Measurements from ENCODE around the gene TLE4. TPM values are rescaled to one million over a fixed set of nuclear protein-coding genes. Genes with fewer than 3 reads are reported as not detected.

Gene TLE4
- total and polyA plus RNA-seq, 2 donors from 2014 or later = 5.5 to 35.7 TPM

DNA sequence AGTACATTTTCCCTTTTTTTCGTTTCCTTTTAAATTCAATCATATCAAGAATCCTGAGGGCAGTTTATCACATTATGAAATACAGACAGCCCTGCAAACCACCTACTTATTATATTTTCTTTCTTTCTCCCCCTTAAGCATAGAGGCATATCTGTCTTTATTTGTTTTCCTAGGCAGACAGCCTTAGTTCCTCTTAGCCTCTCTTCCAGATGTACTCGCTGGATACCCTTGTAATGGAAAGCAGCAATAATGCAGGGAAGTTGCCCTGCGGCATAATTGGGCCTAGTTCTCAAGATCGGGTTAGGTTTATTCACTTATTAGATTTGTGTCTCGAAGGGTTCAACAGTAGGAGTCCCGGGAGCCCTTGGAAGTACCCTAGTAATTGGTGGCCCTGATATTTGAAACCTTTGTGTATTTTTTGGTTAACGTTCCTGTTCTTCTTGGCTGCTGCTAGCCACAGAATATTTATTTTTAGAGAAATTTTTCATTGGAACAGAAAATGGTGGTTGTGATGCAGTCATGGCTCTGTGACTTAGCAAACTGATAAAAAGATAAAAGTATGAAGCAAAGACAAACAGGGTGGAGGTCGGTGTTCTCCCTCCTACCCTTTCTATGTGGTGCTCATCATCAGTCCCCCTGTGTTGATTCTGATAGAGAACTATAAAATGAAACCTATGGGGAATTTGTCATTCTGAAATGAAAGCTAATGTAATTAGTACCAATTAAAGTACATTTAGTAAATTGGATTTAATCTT is 6.4 kb downstream of the TLE4 start:
- no peaks in the 10 kb centered on the region for H3K27me3 ChIP-seq (ENCODE audit: control insufficient read depth, insufficient read depth, low read length)
- no peaks in the 10 kb centered on the region for H3K9me3 ChIP-seq (ENCODE audit: control insufficient read depth in 2 of 3, insufficient read depth in 1 of 3, low read length in 3 of 3)
- TF ChIP-seq, protein P1, sequence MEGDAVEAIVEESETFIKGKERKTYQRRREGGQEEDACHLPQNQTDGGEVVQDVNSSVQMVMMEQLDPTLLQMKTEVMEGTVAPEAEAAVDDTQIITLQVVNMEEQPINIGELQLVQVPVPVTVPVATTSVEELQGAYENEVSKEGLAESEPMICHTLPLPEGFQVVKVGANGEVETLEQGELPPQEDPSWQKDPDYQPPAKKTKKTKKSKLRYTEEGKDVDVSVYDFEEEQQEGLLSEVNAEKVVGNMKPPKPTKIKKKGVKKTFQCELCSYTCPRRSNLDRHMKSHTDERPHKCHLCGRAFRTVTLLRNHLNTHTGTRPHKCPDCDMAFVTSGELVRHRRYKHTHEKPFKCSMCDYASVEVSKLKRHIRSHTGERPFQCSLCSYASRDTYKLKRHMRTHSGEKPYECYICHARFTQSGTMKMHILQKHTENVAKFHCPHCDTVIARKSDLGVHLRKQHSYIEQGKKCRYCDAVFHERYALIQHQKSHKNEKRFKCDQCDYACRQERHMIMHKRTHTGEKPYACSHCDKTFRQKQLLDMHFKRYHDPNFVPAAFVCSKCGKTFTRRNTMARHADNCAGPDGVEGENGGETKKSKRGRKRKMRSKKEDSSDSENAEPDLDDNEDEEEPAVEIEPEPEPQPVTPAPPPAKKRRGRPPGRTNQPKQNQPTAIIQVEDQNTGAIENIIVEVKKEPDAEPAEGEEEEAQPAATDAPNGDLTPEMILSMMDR (IDR thresholded peaks at IDR 0.05; ENCODE audit: borderline replicate concordance, extremely low read depth, insufficient read depth) = no peak
- peaks cover 0 to 2% (median 0%) of the 10 kb centered on the region in 3 donors for H3K36me3 ChIP-seq (ENCODE audit: control insufficient read depth in 2 of 3, insufficient read depth in 3 of 3, low read length in 3 of 3)
- H3K4me1 ChIP-seq (ENCODE audit: control insufficient read depth in 2 of 3, insufficient read depth in 2 of 3, low read depth in 1 of 3, low read length in 3 of 3) = peaks cover 0 to 13% (median 0%) of the 10 kb centered on the region in 3 donors
- no peak overlapping the region for H3K27ac ChIP-seq (ENCODE audit: low read depth in 2 of 2, low read length in 2 of 2)
- peak in 1 of 5 donors; percentile 55 for DNase-seq
- intact Hi-C loops (cut with DNase I) = no loop called here
- no peak overlapping the region for H3K9ac ChIP-seq (ENCODE audit: low read length in 3 of 3)
- FAIRE-seq = no peak
- no peak overlapping the region for H3K4me3 ChIP-seq (ENCODE audit: low read length in 3 of 3)

DNA sequence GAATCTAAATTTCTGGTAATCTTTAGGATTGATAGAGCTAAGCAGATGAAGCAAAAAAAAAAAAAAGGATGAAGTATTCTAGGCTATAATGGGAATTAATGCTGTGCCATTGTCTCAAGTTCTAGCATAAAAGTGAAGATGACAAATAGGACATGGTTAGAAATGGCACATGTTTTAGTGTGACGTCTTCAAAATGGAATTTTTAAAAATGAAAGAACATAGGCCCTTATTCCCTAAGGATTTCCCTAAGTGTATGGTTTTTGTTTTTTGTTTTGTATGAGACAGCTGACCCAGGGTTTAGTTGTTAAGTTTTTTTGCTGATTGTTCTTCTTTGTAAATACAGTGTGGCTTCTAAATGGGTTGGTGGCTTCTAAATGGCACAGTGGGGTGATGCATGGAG is 7.1 kb downstream of the TLE4 start:
- FAIRE-seq (no peak), DNase-seq (no peak)
- Histone ChIP-seq H3K4me3 (ENCODE audit: low read length in 3 of 3) (no peak overlapping the region), H3K4me1 (ENCODE audit: control insufficient read depth in 2 of 3, insufficient read depth in 2 of 3, low read depth in 1 of 3, low read length in 3 of 3) (peaks cover 0 to 13% (median 0%) of the 10 kb centered on the region in 3 donors), H3K36me3 (ENCODE audit: control insufficient read depth in 2 of 3, insufficient read depth in 3 of 3, low read length in 3 of 3) (peaks cover 0 to 2% (median 0%) of the 10 kb centered on the region in 3 donors), H3K27me3 (ENCODE audit: control insufficient read depth, insufficient read depth, low read length) (no peaks in the 10 kb centered on the region), H3K9ac (ENCODE audit: low read length in 3 of 3) (no peak overlapping the region), H3K9me3 (ENCODE audit: control insufficient read depth in 2 of 3, insufficient read depth in 1 of 3, low read length in 3 of 3) (no peaks in the 10 kb centered on the region), H3K27ac (ENCODE audit: low read depth in 2 of 2, low read length in 2 of 2) (no peak overlapping the region)
- TF ChIP-seq, protein P1 (IDR thresholded peaks at IDR 0.05; ENCODE audit: borderline replicate concordance, extremely low read depth, insufficient read depth) = no peak
- intact Hi-C loops (cut with DNase I) = no loop called here

DNA sequence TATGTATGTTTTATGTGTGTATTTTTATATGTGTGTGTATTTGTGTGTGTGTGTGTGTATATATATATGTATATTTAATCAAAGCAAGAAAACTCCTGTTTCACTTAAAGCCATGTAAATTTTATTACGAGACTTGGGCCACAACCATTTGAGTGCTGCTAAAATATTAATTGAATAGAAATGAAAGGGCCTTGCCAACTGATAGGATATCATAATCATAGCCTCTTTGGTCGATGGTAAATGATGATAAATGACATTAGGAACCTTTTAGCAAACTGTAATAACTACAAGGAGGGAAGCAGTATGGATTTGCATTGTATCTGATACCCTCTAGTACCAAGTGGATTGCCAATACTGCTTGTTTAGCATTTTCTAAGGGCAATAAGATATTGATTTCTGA is 7.9 kb downstream of the TLE4 start:
- H3K27me3 ChIP-seq (ENCODE audit: control insufficient read depth, insufficient read depth, low read length) = no peaks in the 10 kb centered on the region
- no peak overlapping the region for H3K9ac ChIP-seq (ENCODE audit: low read length in 3 of 3)
- DNase-seq (no peak), FAIRE-seq (no peak)
- H3K36me3 ChIP-seq (ENCODE audit: control insufficient read depth in 2 of 3, insufficient read depth in 3 of 3, low read length in 3 of 3) = peaks cover 0 to 2% (median 0%) of the 10 kb centered on the region in 3 donors
- H3K4me1 ChIP-seq (ENCODE audit: control insufficient read depth in 2 of 3, insufficient read depth in 2 of 3, low read depth in 1 of 3, low read length in 3 of 3) = peaks cover 0 to 7% (median 0%) of the 10 kb centered on the region in 3 donors
- no peak overlapping the region for H3K27ac ChIP-seq (ENCODE audit: low read depth in 2 of 2, low read length in 2 of 2)
- H3K4me3 ChIP-seq (ENCODE audit: low read length in 3 of 3) = peak overlapping the region in 1 of 3 donors; percentile 5
- intact Hi-C loops (cut with DNase I) = no loop called here
- TF ChIP-seq, protein P1 (IDR thresholded peaks at IDR 0.05; ENCODE audit: borderline replicate concordance, extremely low read depth, insufficient read depth) = no peak
- H3K9me3 ChIP-seq (ENCODE audit: control insufficient read depth in 2 of 3, insufficient read depth in 1 of 3, low read length in 3 of 3) = no peaks in the 10 kb centered on the region
